ENCODE measurements around the gene ZDHHC21. TPM values are rescaled to one million over a fixed set of nuclear protein-coding genes. Genes with fewer than 3 reads are reported as not detected.
"Not testable (repeated sequence)": the region's sequence is repeated elsewhere in the genome, so short reads cannot be mapped to it uniquely, and the experiment has no call there.

ZDHHC21 gene
- total and polyA plus RNA-seq, 2 of the 8 experiments (the other 6 are each of a cell fraction or from before 2014, with no cell fraction given) = 1.9 to 6.0 TPM

GRCh38 chr9:14682616-14683015 lies 10.6 kb downstream of the ZDHHC21 start:
- H3K4me2 ChIP-seq (ENCODE audit: insufficient read depth in 1 of 2, low read depth in 2 of 2, low read length in 2 of 2); H3K23me2 ChIP-seq (ENCODE audit: low read depth, low read length); H3K23ac ChIP-seq (ENCODE audit: insufficient read length); H3K56ac ChIP-seq (replicated peaks; ENCODE audit: insufficient read length, low read depth, low read length); H2AK5ac ChIP-seq (ENCODE audit: low read depth, low read length); H2BK15ac ChIP-seq (ENCODE audit: low read length); H2BK120ac ChIP-seq (replicated peaks; ENCODE audit: low read depth, low read length); CTCF ChIA-PET (ENCODE audit: partially characterized antibody); FAIRE-seq; H4K91ac ChIP-seq (replicated peaks; ENCODE audit: insufficient read length, low read length); H3K14ac ChIP-seq (ENCODE audit: insufficient read length); H4K20me1 ChIP-seq (replicated peaks in 1 of 2; ENCODE audit: control insufficient read depth in 1 of 2, insufficient read depth in 2 of 2, low read length in 2 of 2); H3K9me3 ChIP-seq (ENCODE audit: insufficient read depth in 2 of 2, low read depth in 1 of 2, low read length in 1 of 2); H3K4me3 ChIP-seq (ENCODE audit: extremely low read depth in 1 of 4, insufficient read depth in 2 of 4, low read depth in 3 of 4, low read length in 4 of 4); H2AFZ ChIP-seq (ENCODE audit: low read length); H3K27me3 ChIP-seq (replicated peaks in 1 of 4; ENCODE audit: control insufficient read depth in 3 of 4, extremely low read depth in 1 of 4, insufficient read depth in 3 of 4, low read length in 3 of 4); H3K79me1 ChIP-seq (ENCODE audit: low read depth, low read length); H3K9ac ChIP-seq (replicated peaks in 1 of 4; ENCODE audit: extremely low read depth in 1 of 4, low read depth in 3 of 4, low read length in 3 of 4); H3K79me2 ChIP-seq (ENCODE audit: control insufficient read depth in 1 of 2, insufficient read depth in 2 of 2, low read length in 2 of 2); H3K36me3 ChIP-seq (ENCODE audit: control insufficient read depth in 2 of 4, insufficient read depth in 4 of 4, low read length in 3 of 4); H2BK12ac ChIP-seq (ENCODE audit: low read depth, low read length); H2BK20ac ChIP-seq (ENCODE audit: low read length); H3K4me1 ChIP-seq (replicated peaks in 1 of 4; ENCODE audit: control insufficient read depth in 3 of 4, insufficient read depth in 4 of 4, low read length in 3 of 4); H2BK5ac ChIP-seq (ENCODE audit: low read depth, low read length); POLR2A ChIA-PET (ENCODE audit: partially characterized antibody); H4K8ac ChIP-seq (ENCODE audit: extremely low read depth, insufficient read depth, low read length); H3K27ac ChIP-seq (ENCODE audit: low read depth, low read length); H3K4ac ChIP-seq (replicated peaks; ENCODE audit: insufficient read length, low read depth, low read length); DNase-seq (ENCODE audit: low read depth in 1 of 2, low spot score in 2 of 2); H3K18ac ChIP-seq (ENCODE audit: extremely low read depth, low read length); H4K5ac ChIP-seq (ENCODE audit: insufficient read length, low read depth, low read length): not testable (repeated sequence)
- 87% methylated on average over 4 of the region's 4 CpGs; no CpG with 5 or more reads in 1 of the 2 experiments for WGBS, 2 experiments (ENCODE audit: extremely low coverage in 1 of 2, insufficient coverage in 1 of 2, insufficient read length in 1 of 2, insufficient replicate concordance in 2 of 2, low coverage in 1 of 2, low lambda C conversion rate in 2 of 2, missing lambda C conversion rate in 1 of 2)
